HEK293 (cell line): Measurements from ENCODE around the gene LRBA.
A peak's percentile ranks its signal among the peaks of the same experiment; 100 is the strongest.

ENCODE experiments used
- BCL6B ChIP-seq: fragments of 450-650 bp; formaldehyde crosslinking; IDR thresholded peaks from 2 replicates; pipeline ENCODE4 v1.5.1; 2017; ENCODE audit warnings: missing biosample characterization, missing genetic modification characterization
- GLIS1 ChIP-seq: fragments of 450-650 bp; formaldehyde crosslinking; IDR thresholded peaks from 2 replicates; pipeline ENCODE4 v1.5.1; 2016; ENCODE audit warnings: missing biosample characterization, missing genetic modification characterization
- HIC1 ChIP-seq: fragments of 450-650 bp; formaldehyde crosslinking; IDR thresholded peaks from 2 replicates; pipeline ENCODE4 v1.5.1; 2016; ENCODE audit warnings: missing biosample characterization, missing genetic modification characterization
- HOXA7 ChIP-seq: sonication (generic); formaldehyde crosslinking; IDR thresholded peaks from 2 replicates; pipeline ENCODE4 v1.8.1; 2022; ENCODE audit warnings: missing genetic modification reagents, borderline replicate concordance
- IKZF3 ChIP-seq: fragments of 450-650 bp; IDR thresholded peaks from 2 replicates; pipeline ENCODE4 v1.5.0; 2018; ENCODE audit warnings: missing biosample characterization, mild to moderate bottlenecking, missing genetic modification characterization, moderate library complexity
- KLF8 ChIP-seq: fragments of 450-650 bp; formaldehyde crosslinking; IDR thresholded peaks from 2 replicates; pipeline ENCODE4 v1.5.1; 2016; ENCODE audit warnings: missing biosample characterization, missing genetic modification characterization
- OSR2 ChIP-seq: fragments of 450-650 bp; formaldehyde crosslinking; IDR thresholded peaks from 2 replicates; pipeline ENCODE4 v1.5.1; 2016; ENCODE audit warnings: missing biosample characterization, missing genetic modification characterization
- SCRT2 ChIP-seq: fragments of 450-650 bp; formaldehyde crosslinking; IDR thresholded peaks from 2 replicates; pipeline ENCODE4 v1.5.1; 2016; ENCODE audit warnings: missing biosample characterization, missing genetic modification characterization
- SETDB1 ChIP-seq: IDR thresholded peaks from one replicate; pipeline ENCODE4 v1.6.1; 2017; ENCODE audit warnings: mild to moderate bottlenecking, low read length, moderate library complexity, mixed read lengths; ENCODE audit not compliant: insufficient read length
- YY1 ChIP-seq: fragments of 450-650 bp; formaldehyde crosslinking; IDR thresholded peaks from 2 replicates; pipeline ENCODE4 v1.5.1; 2018; ENCODE audit warnings: missing biosample characterization, missing genetic modification characterization
- YY2 ChIP-seq: fragments of 450-650 bp; formaldehyde crosslinking; IDR thresholded peaks from 2 replicates; pipeline ENCODE4 v1.5.1; 2016; ENCODE audit warnings: missing biosample characterization, missing genetic modification characterization
- ZBTB17 ChIP-seq: fragments of 450-650 bp; formaldehyde crosslinking; IDR thresholded peaks from 2 replicates; pipeline ENCODE4 v1.5.1; 2016; ENCODE audit warnings: missing biosample characterization, missing genetic modification characterization
- ZBTB48 ChIP-seq: fragments of 450-650 bp; formaldehyde crosslinking; IDR thresholded peaks from 2 replicates; pipeline ENCODE4 v1.5.1; 2016; ENCODE audit warnings: missing biosample characterization, missing genetic modification characterization
- ZBTB8A ChIP-seq: fragments of 450-650 bp; formaldehyde crosslinking; IDR thresholded peaks from 2 replicates; pipeline ENCODE4 v1.5.1; 2016; ENCODE audit warnings: missing biosample characterization, missing genetic modification characterization
- ZNF2 ChIP-seq: fragments of 450-650 bp; formaldehyde crosslinking; IDR thresholded peaks from 2 replicates; pipeline ENCODE4 v1.5.1; 2016; ENCODE audit warnings: missing biosample characterization, missing genetic modification characterization
- ZNF292 ChIP-seq: fragments of 450-650 bp; formaldehyde crosslinking; IDR thresholded peaks from 2 replicates; pipeline ENCODE4 v1.5.1; 2016; ENCODE audit warnings: low read depth, missing biosample characterization, missing genetic modification characterization, borderline replicate concordance
- ZNF394 ChIP-seq: fragments of 450-650 bp; formaldehyde crosslinking; IDR thresholded peaks from 2 replicates; pipeline ENCODE4 v1.5.1; 2016; ENCODE audit warnings: missing biosample characterization, missing genetic modification characterization, mild to moderate bottlenecking, moderate library complexity, borderline replicate concordance
- ZNF398 ChIP-seq: fragments of 450-650 bp; formaldehyde crosslinking; IDR thresholded peaks from 2 replicates; pipeline ENCODE4 v1.5.1; 2017; ENCODE audit warnings: missing biosample characterization, missing genetic modification characterization
- ZNF600 ChIP-seq: fragments of 450-650 bp; formaldehyde crosslinking; IDR thresholded peaks from 2 replicates; pipeline ENCODE4 v1.5.1; 2016; ENCODE audit warnings: missing biosample characterization, missing genetic modification characterization
- ZNF610 ChIP-seq: fragments of 450-650 bp; formaldehyde crosslinking; IDR thresholded peaks from 2 replicates; pipeline ENCODE4 v1.5.1; 2016; ENCODE audit warnings: missing biosample characterization, missing genetic modification characterization, borderline replicate concordance
- ZNF777 ChIP-seq: fragments of 450-650 bp; formaldehyde crosslinking; IDR thresholded peaks from 2 replicates; pipeline ENCODE4 v1.5.1; 2017; ENCODE audit warnings: missing biosample characterization, missing genetic modification characterization, borderline replicate concordance
- ZNF843 ChIP-seq: fragments of 450-650 bp; formaldehyde crosslinking; IDR thresholded peaks from 2 replicates; pipeline ENCODE4 v1.5.1; 2016; ENCODE audit warnings: missing biosample characterization, missing genetic modification characterization
- ZXDB ChIP-seq: fragments of 450-650 bp; formaldehyde crosslinking; IDR thresholded peaks from 2 replicates; pipeline ENCODE4 v1.5.1; 2016; ENCODE audit warnings: missing biosample characterization, missing genetic modification characterization
- TF ChIP-seq, protein P1 (sequence below): fragments of 450-650 bp; formaldehyde crosslinking; conservative IDR thresholded peaks from 2 replicates; pipeline ENCODE4 v1.5.1; 2016; ENCODE audit warnings: low read depth, missing biosample characterization, missing genetic modification characterization
- TF ChIP-seq, protein P2 (sequence below): fragments of 450-650 bp; formaldehyde crosslinking; optimal IDR thresholded peaks from 2 replicates; pipeline ENCODE3; 2016; ENCODE audit warnings: missing biosample characterization, mild to moderate bottlenecking, missing genetic modification characterization
- TF ChIP-seq, protein P3 (sequence below): fragments of 450-650 bp; formaldehyde crosslinking; IDR thresholded peaks from 2 replicates; pipeline ENCODE4 v1.5.1; 2016; ENCODE audit warnings: missing biosample characterization, missing genetic modification characterization

The LRBA gene

DNA sequence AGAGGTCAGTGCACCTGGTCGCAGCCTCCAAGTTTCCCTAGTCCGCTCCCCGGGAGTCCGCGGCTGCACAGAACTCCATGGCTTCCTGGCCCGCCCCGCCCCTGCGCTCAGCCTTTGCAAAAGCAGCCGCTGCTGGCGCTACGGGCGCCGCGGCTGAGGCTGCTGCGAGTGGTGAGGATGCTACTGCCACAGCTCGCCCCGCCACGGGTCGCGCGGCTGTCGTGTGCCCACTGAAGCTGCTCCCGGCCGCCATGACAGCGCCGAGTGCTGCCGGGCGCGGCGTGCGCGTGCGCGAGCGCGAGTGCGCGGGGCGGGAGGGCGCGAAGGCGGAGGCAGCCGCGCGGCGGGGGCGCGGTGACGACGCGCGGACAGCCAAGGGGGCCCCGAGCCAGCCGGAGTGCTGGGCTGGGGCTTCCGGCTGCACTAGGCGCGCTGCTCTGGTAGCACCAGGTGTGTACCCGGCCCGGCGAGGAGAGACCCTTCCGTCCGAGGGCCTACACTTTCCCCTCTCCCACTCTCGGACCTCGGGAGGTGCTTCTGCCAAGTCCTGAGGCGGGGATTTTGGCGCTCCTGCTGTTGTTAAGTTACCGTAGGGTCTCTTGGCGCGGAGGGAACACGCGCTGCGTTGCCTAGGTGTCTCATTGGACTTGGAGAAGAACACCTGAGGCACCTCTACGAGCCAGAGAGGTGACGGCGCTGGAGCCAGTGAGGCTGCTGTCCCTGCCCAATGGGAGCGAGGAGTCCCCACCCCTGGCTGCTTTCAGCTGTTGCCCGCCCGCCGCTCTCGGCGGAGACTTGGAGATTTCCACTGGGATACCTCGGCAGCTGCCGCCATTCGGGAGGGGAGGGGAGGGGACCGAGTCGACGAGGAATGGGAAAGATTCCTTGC, 619 bp upstream of the LRBA start (continued):
- no peak for TF ChIP-seq BCL6B (tag by site-specific recombination)
- TF ChIP-seq OSR2: peak; percentile 34; the same call in 1 of the 2 replicates
- peak; percentile 20; the same call in 1 of the 2 replicates for TF ChIP-seq ZBTB48 (tag by site-specific recombination)
- peak; percentile 90 for TF ChIP-seq SCRT2 (tag by site-specific recombination)
- 0 out of 2 replicates have a peak, but pooled peaks have one; percentile 9 for TF ChIP-seq ZNF600 (tag by site-specific recombination)
- TF ChIP-seq ZBTB8A: no peak
- TF ChIP-seq, protein P1, sequence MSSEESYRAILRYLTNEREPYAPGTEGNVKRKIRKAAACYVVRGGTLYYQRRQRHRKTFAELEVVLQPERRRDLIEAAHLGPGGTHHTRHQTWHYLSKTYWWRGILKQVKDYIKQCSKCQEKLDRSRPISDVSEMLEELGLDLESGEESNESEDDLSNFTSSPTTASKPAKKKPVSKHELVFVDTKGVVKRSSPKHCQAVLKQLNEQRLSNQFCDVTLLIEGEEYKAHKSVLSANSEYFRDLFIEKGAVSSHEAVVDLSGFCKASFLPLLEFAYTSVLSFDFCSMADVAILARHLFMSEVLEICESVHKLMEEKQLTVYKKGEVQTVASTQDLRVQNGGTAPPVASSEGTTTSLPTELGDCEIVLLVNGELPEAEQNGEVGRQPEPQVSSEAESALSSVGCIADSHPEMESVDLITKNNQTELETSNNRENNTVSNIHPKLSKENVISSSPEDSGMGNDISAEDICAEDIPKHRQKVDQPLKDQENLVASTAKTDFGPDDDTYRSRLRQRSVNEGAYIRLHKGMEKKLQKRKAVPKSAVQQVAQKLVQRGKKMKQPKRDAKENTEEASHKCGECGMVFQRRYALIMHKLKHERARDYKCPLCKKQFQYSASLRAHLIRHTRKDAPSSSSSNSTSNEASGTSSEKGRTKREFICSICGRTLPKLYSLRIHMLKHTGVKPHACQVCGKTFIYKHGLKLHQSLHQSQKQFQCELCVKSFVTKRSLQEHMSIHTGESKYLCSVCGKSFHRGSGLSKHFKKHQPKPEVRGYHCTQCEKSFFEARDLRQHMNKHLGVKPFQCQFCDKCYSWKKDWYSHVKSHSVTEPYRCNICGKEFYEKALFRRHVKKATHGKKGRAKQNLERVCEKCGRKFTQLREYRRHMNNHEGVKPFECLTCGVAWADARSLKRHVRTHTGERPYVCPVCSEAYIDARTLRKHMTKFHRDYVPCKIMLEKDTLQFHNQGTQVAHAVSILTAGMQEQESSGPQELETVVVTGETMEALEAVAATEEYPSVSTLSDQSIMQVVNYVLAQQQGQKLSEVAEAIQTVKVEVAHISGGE: peak; percentile 81
- peak; percentile 67; the same call in 1 of the 2 replicates for TF ChIP-seq IKZF3
- peak; percentile 2; the same call in 1 of the 2 replicates for TF ChIP-seq GLIS1
- peak; percentile 77; the same call in 1 of the 2 replicates for TF ChIP-seq ZNF777 (tag by site-specific recombination)
- TF ChIP-seq YY1 (tag by site-specific recombination): peak; percentile 77
- TF ChIP-seq ZNF843 (tag by site-specific recombination): 0 out of 2 replicates have a peak, but pooled peaks have one; percentile 2
- TF ChIP-seq HIC1 (tag by site-specific recombination): 0 out of 2 replicates have a peak, but pooled peaks have one; percentile 15
- TF ChIP-seq HOXA7 (CRISPR knock-in tag): no peak
- peak; percentile 35; the same call in 1 of the 2 replicates for TF ChIP-seq KLF8 (tag by site-specific recombination)
- no peak for TF ChIP-seq ZNF394 (tag by site-specific recombination)
- no peak for TF ChIP-seq ZBTB17 (tag by site-specific recombination)
- TF ChIP-seq, protein P2, sequence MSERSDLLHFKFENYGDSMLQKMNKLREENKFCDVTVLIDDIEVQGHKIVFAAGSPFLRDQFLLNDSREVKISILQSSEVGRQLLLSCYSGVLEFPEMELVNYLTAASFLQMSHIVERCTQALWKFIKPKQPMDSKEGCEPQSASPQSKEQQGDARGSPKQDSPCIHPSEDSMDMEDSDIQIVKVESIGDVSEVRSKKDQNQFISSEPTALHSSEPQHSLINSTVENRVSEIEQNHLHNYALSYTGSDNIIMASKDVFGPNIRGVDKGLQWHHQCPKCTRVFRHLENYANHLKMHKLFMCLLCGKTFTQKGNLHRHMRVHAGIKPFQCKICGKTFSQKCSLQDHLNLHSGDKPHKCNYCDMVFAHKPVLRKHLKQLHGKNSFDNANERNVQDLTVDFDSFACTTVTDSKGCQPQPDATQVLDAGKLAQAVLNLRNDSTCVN (tag by site-specific recombination): peak; percentile 86
- peak; percentile 51 for TF ChIP-seq ZXDB (tag by site-specific recombination)
- TF ChIP-seq YY2 (tag by site-specific recombination): peak; percentile 50; the same call in 1 of the 2 replicates
- 0 out of 2 replicates have a peak, but pooled peaks have one; percentile 49 for TF ChIP-seq ZNF610 (tag by site-specific recombination)
- TF ChIP-seq ZNF2 (tag by site-specific recombination): peak; percentile 15; the same call in 1 of the 2 replicates
- TF ChIP-seq SETDB1: no peak
- 0 out of 2 replicates have a peak, but pooled peaks have one; percentile 16 for TF ChIP-seq ZNF398 (tag by site-specific recombination)
- TF ChIP-seq, protein P3, sequence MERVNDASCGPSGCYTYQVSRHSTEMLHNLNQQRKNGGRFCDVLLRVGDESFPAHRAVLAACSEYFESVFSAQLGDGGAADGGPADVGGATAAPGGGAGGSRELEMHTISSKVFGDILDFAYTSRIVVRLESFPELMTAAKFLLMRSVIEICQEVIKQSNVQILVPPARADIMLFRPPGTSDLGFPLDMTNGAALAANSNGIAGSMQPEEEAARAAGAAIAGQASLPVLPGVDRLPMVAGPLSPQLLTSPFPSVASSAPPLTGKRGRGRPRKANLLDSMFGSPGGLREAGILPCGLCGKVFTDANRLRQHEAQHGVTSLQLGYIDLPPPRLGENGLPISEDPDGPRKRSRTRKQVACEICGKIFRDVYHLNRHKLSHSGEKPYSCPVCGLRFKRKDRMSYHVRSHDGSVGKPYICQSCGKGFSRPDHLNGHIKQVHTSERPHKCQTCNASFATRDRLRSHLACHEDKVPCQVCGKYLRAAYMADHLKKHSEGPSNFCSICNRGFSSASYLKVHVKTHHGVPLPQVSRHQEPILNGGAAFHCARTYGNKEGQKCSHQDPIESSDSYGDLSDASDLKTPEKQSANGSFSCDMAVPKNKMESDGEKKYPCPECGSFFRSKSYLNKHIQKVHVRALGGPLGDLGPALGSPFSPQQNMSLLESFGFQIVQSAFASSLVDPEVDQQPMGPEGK (tag by site-specific recombination): peak; percentile 44
- TF ChIP-seq ZNF292 (tag by site-specific recombination): no peak
